Posterior vena cava (tissue), 2 donors: ENCODE results near the gene ERF. TPM values are rescaled to one million over a fixed set of nuclear protein-coding genes. Genes with fewer than 3 reads are reported as not detected.
A peak's percentile ranks its signal among the peaks of the same experiment; 100 is the strongest.
"Not testable (repeated sequence)": the region's sequence is repeated elsewhere in the genome, so short reads cannot be mapped to it uniquely, and the experiment has no call there.

Experiments used
- DNase-seq: peaks from one replicate; pipeline ENCODE4 v3.0.0-alpha.2; 2020; ENCODE audit warnings: low spot score
- intact Hi-C, 2 donors: fragments of 100-400 bp; cut with DNase I; formaldehyde crosslinking; loops; one replicate each; pipeline versions ENCODE4 v1.14.1 to v1.14.2; 2022 to 2023
- total RNA-seq, 2 donors: library from RNA; stranded (reverse); fragmentation: NEBNext Ultra II Directional; extraction: Animal tissue kit (Norgen Biotek cat#: 25700); gene quantifications; one replicate each; pipeline ENCODE4 v1.2.1, GENCODE V29; 2021
- donor health status: DM: yes; HTN: yes; CAD: no.
- donor health status: DM: yes; HTN: yes; CAD: no.

ERF gene
- total RNA-seq, 2 donors from 2014 or later, result 47.9 to 54.5 TPM

GRCh38 chr19:42268142-42268703 lies 13.3 kb upstream of the ERF start:
- intact Hi-C loops, result no loop called here
- DNase-seq, result peak; percentile 99

GRCh38 chr19:42267644-42268141 lies 12.8 kb upstream of the ERF start:
- DNase-seq, result peak; percentile 68
- intact Hi-C loops, result no loop called here

GRCh38 chr19:42266928-42267603 lies 12.1 kb upstream of the ERF start:
- intact Hi-C loops, DNase-seq: not testable (repeated sequence)

DNA sequence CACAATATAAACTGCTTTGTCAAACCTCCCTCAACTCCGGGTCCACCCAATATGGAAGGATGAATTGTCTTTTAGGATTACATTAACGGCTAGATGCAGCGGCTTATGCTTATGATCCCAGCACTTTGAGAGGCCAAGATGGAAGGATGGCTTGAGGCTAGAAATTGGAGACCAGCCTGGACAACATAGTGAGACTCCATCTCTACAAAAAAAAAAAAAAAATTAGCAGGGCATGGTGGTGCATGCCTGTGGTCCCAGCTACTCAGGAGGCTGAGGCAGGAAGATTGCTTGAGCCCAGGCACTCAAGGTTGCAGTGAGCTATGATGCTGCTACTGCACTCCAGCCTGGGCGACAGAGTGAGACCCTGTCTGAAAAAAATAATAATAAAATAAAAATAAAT lies 11.2 kb upstream of the ERF start:
- DNase-seq, intact Hi-C loops: not testable (repeated sequence)

DNA sequence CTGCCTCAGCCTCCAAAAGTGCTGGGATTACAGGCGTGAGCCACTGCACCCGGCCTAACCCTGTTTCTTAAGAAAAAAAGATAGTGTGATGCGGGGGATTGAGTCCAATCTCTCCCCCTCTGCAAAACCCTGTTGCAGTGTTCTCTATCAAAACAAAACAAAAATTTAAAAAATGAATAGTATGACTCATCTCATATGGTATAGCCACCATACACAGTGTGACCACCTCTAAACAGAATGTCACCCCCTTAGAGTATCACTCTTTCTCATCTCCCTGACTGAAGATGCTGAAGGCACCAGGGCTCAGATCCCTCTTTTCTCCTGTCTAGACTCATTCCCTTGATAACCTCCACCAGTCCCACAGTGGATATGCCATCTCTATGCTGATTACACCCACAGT lies 6.8 kb upstream of the ERF start:
- intact Hi-C loops, result no loop called here
- DNase-seq, result no peak

DNA sequence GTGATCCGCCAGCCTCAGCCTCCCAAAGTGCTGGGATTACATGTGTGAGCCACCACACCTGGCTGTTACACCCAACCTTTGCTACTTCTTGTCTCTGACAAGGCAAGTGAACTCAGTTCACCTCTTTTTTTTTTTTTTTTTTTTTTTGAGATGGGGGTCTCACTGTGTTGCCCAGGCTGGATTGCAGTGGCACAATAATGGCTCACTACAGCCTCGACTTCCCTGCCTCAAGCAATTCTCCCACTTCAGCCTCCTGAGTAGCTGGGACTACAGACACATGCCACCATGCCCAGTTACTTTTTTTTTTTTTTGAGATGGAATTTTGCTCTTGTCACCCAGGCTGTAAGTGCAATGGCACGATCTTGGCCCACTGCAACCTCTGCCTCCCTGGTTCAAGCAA lies 2.9 kb upstream of the ERF start:
- DNase-seq, intact Hi-C loops: not testable (repeated sequence)

- DNase-seq, result no peak
- intact Hi-C loops, result loop anchor here in 1 of 2 donors (1.0 kb wide), 1 partner anchor 13 kb away; no protein-coding TSS in a partner anchor
Measured at GRCh38 chr19:42255766-42256745, 1.1 kb upstream of the ERF start.

- intact Hi-C loops, result no loop called here
- peak; percentile 92 for DNase-seq
Measured at GRCh38 chr19:42254089-42254849, 659 bp downstream of the ERF start.

DNA sequence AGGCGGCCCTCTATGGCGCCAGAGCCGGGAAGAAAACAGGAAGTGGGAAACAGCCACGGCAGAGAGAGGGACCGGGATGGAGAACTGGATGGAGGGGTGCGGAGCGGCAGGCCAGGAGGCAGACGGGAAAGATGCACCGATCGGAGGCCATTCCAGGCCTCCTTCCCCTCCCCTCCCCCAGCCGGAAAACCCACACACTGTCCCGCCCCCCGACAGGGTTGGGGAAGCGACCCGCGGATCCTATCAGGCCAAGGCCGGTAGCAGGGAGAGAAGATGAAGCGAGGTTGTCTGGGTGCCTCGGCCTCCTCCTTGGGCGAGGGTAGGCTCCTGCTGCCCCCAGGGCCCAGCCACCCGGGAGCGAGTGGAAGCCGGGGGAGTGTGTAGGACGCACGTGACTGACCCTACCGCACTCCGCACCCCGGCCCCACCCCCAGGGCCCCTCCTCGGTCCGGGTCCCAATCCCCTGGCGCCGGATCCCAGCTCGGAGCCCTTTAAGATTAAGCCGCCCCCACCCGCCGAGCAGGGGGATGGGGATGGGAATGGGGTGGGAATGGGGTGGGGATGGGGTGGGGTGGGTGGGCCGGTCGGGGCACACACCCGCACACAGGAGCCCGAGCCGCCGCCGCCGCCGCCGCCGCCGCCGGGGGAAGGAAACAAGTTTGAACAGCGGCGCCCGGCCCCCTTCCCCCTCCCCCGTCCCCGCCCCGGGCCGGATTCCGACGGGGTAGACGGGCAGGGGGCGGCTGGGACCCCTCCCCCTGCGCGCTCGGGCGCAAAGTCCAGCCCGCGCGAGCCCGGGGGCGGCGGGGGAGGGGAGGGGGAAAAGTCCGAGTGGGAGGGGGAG lies 1.5 kb downstream of the ERF start:
- DNase-seq, result no peak
- intact Hi-C loops, result no loop called here

DNA sequence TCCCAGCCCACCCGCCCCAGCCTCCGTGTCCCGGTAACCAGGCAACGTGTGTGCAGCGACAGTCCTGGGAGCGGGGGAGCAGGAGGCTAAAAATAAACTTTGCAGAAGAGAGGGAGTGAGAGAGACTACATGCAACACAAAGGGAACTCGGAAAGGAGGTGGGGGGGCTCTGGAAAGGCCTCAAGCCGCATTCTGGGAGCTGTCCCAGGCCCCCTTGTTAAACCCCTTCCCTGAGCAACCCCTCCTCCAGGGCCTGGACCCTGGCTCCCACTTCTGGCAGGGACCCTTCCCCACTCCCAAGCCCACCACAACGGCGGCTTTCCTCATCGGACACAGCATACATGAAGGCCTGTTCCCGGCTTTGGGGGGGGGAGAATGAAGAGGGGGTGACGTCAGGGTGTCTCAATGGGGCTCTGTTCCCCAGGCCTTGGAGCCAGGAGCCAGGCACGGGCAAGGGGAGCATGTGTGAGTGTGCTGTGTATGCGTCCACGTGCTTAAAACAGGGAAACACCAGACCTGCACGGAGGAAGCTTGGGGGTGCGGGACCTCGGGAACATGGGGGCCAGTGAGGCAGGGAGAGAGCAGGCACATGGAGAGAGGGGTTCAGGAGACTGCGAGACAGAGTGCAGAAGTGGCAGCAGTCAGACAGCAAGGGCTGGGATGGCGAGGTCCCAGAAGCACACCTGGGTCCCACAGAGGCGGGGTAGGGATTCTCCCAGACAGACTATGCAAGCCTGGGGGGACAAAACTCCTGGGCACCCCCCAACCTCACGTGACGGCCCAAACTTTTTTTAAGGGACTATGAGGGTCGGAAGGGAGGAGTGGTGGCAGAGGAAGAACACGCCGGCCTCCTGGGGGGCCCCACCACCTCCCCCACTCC lies 2.3 kb downstream of the ERF start:
- DNase-seq, result no peak

GRCh38 chr19:42251572-42252358 lies 3.2 kb downstream of the ERF start:
- DNase-seq, result no peak
- intact Hi-C loops, result no loop called here

More for the DNA sequence above, 2.3 kb downstream of the ERF start:
- intact Hi-C loops, result no loop called here

DNA sequence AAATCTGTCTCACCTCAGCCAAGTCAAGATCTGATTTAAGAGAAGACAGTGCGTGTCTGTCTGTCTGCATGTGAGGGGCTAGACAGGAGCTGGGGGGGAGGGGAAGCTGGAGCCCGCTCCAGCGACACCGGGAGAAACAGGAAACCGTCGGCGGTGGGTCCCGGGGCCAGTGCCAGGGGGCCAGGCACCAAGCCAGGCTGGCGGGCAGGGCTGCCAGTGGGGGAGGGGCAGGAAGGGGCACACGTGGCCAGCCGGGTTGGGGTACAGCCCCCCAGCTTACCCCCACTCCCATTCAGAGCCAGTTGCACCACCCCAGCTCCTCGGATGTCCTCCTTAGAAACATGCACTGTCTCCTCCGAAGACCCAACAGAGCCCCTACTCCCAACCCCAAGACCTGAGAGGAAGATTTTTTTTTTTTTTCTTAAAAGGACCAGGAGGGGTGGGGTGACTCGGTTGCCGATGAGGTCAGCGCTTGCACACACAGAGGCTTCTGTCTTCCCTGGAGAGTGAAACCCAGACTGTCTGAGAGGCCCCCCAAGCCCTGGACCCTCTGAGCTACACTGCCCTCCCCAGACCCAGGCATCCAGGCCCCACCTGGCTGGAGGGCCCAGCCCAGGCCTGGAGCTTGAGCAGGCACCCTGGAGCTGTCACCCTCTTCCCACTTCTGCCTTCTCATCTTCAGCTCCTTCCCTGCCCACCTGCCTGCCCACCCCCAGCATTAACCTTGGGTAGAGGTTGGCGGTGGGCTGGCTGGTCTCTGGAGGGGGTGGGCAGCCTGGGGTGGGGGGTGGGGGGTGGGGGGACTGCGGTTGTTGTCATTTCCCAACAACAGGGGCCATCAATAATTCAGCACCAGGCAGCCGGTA lies 4.0 kb downstream of the ERF start:
- intact Hi-C loops, result no loop called here
- no peak for DNase-seq

DNA sequence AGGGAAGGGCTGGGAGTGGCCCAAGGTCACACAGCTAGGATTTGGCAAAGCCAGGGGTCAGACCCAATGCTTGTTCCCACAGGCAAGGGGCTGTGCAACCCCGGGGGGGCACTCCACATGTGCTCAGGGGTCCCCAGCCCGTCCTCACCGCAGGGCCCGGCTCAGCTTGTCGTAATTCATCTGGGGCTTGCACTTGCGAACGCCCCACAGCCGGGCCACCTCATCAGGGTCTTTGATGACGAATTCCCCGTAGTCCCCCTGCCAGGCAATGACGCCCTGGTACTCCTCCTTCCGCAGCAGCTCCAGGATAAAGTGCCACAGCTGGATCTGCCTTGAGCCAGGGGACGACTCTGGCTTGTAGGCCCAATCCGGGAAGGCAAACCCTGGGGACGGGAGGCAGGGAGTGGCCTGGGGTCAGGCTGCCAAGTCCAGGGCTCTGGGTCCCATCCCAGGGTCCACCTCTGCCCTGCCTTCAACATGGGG lies 4.7 kb downstream of the ERF start:
- peak; percentile 88 for DNase-seq
- intact Hi-C loops, result no loop called here

DNA sequence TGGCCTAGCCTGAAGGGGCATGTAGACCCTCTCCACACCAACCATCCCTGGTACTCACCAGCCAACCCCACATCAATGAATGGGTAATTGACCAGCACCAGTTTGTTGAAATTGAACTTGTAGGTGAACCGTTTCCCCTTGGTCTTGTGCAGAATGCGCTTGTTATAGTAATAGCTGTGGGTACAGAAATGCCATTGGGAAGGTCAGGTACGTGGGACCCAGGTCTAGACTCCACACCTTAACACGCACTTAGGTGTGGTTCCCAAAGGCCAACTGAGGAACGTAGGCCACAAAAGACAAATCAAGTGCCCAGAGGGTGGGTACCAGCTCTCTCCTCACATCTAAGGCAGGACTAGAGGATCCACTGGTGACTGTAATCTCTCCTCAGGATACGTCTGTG lies 5.2 kb downstream of the ERF start:
- intact Hi-C loops, result loop anchor here in 1 of 2 donors (10.0 kb wide), 1 partner anchor 45 kb away; no protein-coding TSS in a partner anchor
- DNase-seq, result no peak

DNA sequence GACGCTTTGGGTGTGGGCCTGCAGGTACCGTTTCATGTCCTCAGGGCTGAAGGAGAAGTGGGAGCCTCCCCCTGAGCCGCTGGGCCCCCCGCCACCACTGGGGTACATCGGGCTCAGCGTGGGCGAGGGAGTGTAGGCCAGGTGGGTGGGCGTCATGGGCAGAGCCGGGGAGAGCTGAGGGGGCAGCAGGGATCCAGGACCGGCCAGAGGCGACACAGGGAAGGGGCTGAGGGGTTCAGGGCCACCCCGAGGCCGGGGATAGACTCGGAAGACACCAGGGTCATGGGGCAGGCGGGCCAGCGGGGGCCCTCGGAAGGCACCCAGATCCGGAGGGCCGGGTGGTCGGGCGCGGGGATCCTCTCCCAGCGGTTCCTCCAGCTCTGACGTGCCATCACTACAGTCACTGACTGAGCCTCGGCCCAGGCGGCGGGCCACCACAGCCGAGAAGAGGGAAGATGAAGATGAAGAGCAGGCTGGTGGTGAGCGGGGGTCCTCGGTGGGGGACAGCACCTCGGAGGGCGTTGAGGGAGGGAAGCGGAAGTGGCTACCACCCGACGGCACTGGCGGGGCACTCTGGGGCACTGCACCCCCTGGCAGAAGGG lies 5.7 kb downstream of the ERF start:
- DNase-seq, result no peak
- intact Hi-C loops, result loop anchor here in 1 of 2 donors (10.0 kb wide), 1 partner anchor 46 kb away; no protein-coding TSS in a partner anchor
